GM20000 (cell line): ENCODE results near the gene EME2.

Experiments
- DNase-seq: peaks from one replicate; pipeline ENCODE4 v3.0.0; 2012; ENCODE audit warnings: low spot score
- CTCF ChIP-seq: IDR thresholded peaks from 2 replicates; pipeline ENCODE4 v1.5.1; 2012; ENCODE audit warnings: mild to moderate bottlenecking, control low read depth; ENCODE audit errors: extremely low read depth, missing control alignments

The EME2 gene

DNA sequence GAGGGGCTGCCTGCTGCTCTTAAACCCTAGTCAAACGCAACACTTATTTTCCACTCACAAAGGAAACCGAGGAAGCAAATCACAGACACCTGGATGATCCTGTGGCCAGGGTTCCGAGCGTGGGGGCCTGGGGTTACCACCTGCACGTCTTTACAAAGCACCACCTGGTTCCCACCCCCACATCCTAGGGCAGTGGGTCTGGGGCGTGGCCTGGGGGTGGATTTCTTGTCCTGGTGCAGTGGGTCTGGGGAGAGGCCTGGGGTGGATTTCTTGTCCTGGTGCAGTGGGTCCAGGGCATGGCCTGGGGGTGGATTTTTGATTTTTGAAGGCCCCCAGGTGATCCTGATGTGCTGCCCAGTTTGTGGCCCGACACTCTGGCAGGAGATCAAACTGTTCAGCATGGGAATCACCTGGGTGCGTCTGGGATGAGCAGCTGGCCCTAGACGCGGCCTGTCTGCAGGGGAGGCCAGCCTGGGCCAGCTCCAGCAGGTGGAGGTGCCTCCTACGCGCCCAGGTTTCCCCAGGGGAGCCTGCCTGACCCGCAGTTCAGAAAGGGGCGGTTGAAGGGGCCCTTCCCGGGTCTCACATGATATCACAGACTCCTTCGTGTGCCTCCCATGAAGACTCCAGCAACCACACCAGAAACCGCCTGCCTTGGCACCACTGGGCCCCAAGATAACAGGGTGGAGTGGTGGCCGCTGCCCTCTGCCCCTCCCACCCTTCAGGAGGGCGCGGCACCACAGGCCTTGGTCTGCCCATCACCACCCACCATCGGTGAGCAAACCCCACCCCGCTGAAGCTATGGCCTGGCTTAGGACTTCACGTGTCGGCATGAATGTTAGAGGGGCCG, 47.7 kb downstream of the EME2 start:
- DNase-seq: no peak

GRCh38 chr16:1820946-1821290, 48.3 kb downstream of the EME2 start:
- DNase-seq: no peak
- no peak for TF ChIP-seq CTCF

More for the DNA sequence above, 47.7 kb downstream of the EME2 start:
- TF ChIP-seq CTCF: no peak

DNA sequence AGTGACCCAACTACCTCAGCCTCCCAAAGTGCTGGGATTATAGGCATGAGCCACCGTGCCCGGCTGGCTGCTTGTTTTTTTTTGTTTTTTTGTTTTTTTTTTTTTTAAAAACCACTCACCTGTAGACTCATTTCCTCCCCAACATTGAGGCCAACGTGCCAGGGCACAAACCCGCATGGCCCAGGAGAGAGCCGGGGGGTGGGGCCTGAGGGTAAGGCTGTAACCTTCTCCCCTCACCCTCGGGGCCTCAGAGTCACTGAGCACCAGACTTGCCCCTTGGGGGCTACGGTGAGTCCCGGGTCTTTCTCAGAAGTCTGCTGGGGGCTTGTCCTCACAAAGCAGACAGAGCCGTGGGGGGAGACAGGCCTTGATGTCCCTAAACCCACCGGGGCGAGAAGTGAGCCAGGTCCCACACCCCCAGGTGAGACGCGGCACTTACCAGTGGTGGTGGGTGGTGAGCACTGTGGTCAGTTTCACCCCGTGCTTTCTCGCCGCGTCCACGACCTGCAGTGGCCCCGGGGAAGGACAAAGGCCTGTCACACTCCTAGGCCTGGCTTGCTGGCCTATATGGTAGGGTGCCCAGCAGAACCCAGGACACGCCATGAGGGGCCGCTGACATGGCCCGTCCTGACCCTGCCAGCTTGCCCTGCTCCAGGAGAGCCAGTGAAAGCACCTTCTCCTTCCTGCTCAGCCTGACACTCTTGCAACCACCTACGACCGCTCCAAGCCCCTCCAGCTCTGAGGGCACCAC, 49.4 kb downstream of the EME2 start:
- TF ChIP-seq CTCF: no peak
- no peak for DNase-seq

DNA sequence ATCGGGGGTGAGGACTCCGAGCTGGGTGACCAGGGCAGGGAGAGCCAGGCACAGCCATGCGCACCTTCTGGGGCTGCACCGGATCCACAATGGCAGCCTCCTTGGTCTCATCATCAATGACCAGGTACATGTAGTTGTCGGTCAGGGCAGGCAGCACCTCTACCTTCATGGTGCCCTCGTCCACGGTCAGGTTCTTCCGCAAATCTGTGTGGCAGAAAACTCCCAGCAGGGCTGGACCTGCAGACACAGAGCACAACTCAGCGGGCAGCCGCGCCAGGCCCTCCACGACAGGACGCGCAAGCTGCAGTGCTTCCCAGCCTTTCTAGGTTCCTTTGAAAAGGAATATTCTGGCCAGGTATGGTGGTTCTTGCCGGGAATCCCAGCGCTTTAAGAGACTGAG, 50.2 kb downstream of the EME2 start:
- no peak for TF ChIP-seq CTCF
- DNase-seq: no peak

- no peak for TF ChIP-seq CTCF
- DNase-seq: peak; percentile 47
Observed at GRCh38 chr16:1823821-1824220, 51.2 kb downstream of the EME2 start.

DNA sequence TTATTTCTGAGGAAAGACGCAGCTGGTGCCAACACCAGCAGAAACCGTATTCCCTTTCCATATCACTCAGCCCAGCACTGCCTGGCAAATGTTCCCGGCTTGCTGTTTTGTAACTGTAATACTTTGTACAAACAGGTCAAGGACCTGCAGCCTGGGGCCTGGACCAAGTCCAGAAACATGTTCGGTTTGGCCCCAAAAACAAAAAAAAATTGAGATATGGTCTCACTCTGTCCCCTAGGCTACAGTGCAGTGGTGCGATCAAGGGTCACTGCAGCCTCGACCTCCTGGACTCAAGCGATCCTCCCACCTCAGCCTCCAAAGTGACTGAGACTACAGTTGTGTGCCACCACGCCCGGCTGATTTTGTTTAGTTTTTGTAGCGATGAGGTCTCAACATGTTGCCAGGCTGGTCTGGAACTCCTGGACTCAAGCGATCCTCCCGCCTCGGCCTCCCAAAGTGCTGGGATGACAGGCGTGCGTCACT, 52.8 kb downstream of the EME2 start:
- no peak for TF ChIP-seq CTCF
- DNase-seq: no peak
